CD1c-positive myeloid dendritic cell (primary cell): ENCODE data around the gene ITK.
"Not testable (repeated sequence)": the region's sequence is repeated elsewhere in the genome, so short reads cannot be mapped to it uniquely, and the experiment has no call there.

Experiments
- DNase-seq: peaks from one replicate; pipeline ENCODE4 v3.0.0-alpha.2; 2016; ENCODE audit errors: extremely low spot score

ITK gene

DNA sequence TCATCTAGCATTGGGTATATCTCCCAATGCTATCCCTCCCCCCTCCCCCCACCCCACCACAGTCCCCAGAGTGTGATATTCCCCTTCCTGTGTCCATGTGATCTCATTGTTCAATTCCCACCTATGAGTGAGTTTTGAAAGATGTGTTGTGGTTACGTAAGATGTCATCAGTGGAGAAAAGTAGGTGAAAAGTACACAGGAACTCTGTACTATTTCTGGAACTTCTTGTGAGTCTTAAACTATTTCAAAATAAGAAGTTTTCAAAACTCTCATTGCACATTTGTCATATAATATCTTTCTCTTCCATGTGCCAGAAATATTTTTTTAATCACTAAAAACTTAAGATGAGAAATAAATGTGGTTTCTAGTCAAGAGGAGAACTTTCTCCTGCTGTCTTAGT, 30.0 kb downstream of the ITK start:
- not testable (repeated sequence) for DNase-seq

DNA sequence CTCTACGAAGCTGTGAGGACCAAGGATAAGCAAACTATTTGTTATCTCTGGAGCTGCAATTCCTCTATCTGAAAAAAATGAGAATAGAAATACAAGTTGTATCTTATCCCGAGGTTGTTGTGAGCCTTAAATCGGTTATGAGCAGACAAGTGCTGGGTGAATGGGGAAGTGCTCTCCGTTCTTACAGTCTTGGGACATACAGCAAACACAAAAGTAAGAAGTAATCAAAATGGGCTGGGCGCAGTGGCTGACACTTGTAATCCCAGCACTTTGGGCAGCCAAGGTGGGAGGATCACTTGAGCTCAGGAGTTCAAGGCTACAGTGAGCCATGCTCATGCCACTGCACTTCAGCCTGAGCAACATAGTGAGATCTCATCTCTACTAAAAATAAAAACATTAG, 31.7 kb downstream of the ITK start:
- peak; percentile 32 for DNase-seq

DNA sequence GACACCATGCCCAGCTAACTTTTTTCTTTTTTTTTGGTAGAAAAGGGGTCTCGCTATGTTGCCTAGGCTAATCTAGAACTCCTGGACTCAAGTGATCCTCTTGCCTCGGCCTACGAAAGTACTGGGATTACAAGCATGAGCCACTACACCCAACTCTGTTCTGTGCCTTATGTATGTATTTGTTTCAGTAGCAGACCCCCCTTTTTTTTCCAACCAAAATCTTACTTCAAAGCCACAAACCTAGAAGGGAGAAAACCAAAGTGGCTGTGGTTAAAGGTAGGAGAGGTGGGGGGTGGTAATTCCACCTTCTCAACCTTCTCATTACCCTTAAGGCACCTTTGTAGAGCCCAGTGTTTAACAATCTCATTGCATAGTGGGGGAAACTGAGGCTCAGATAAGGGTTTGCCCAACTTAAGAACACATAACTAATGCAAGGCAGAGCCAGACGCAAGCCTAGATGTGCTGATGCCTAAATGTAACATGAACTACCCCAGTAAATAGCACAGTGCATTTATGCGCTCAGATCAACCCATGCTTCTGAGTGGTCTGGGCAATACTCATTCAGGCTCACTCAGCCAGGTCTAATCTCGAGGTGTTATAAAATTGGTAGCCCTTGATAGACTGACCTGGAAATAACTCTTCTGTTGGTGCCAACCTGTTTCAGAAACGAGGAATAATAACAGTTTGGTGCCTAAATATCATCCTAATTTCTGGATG, 33.0 kb downstream of the ITK start:
- DNase-seq = no peak

DNA sequence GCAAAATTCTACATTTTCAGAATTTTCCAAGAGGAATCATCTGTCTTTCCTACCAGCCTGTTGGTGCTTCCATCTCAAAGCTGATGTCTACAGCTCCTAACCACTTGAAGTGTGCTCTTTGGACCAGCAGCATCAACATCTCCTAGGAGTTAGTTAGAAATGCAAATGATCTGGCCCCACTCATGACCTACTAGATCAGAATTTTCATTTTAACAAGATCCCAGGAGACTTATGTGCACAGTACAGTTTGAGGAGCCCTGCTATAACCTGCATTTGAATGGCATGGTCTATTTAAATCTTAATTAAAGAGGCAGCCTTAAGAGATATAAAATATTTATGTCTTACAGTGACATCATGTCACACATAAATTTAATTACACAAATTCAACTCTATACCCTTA, 33.8 kb downstream of the ITK start:
- no peak for DNase-seq

DNA sequence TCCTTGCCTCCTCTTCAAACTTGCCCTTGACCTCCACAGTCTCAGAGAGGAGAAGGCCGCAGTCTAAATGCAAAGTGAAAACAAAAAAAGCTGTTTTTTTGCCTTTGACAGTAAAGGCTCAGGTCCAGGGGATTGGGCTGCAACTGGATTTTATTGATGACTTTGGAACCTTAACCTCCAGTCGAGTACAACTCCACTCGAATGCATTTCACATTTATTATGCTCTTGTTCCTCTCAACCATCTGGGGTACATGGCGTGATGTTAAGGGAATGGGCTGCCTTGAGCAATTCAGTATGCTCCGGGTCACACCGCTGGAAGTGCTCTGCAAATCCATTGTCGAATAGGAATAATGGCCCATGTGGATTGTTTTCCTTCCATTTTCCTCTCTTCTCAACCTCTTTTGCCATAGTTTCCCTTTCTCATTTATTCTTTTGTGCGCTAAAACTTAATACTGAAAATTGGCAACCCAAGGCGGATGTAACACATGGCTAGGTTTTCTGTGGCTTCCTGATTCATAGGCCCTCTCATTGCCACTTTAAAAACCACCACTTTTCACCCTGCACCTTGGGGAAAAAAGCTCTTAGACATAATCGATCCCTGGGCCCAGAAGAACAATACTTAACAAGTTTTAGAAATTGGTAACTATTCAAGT, 34.3 kb downstream of the ITK start:
- DNase-seq = no peak

DNA sequence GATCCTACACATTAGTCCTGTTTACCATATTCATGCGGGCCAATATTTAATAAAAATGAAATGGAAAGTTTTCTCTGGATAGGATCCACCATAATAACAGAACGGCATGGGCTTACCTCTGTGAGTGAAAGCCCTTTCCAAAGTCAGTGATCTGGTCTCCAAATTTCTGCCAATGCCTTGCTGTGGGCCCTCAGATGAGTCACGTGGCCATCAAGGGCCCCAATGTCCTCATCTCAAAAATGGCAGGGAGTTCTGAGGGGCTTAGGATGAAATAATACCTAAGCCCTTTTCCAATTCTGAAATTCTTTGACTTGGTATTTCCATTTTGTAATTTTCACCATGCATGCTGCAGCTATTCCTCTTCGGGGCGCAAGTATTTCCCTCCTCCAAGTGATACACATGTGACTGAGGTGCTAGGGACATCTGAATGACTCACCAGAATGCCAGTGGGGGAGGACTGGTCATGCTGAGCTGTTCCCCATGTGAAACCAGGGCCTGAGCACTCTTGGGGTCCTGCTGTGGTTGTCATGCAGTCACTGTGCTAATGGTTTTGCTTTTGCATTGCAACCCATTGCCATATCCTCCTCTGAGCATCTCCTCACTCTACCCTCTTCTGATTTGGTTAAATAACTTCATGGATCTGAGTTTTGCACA, 35.0 kb downstream of the ITK start:
- DNase-seq = no peak

DNA sequence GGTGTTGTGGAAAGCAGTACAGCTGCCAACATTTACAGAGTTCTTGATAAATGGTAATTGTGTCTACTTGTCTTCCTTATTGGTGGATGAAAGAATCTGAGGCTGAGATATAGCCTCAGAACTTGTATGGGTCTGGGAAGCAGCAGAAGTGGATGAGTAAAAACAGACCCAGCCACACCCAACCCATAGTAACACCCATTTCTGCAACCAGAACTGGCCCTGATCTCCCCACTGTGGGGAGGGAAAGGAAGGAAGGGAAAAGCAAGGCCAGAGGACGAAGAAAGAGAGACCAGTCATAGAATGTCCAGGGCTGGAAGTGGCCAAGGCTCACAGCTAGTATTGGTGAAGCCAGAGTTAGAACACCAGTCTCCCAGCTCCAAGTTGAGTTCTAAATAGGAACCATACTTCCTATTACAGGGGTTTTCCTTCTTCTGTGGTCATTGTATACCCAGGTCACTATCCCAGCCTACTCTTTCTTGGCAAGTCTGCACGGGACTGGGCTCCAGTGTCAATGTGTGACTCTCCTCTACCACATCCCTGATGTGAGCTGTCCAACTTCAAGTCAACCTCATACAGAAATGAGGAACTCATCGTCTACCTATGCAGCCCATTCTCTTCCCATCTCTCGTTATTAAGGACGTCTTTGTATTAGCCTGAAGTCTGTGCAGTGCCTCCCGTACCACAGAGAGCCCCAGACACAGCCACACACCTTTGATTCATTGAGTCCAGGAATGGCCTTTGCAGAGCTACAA, 35.9 kb downstream of the ITK start:
- DNase-seq = no peak

DNA sequence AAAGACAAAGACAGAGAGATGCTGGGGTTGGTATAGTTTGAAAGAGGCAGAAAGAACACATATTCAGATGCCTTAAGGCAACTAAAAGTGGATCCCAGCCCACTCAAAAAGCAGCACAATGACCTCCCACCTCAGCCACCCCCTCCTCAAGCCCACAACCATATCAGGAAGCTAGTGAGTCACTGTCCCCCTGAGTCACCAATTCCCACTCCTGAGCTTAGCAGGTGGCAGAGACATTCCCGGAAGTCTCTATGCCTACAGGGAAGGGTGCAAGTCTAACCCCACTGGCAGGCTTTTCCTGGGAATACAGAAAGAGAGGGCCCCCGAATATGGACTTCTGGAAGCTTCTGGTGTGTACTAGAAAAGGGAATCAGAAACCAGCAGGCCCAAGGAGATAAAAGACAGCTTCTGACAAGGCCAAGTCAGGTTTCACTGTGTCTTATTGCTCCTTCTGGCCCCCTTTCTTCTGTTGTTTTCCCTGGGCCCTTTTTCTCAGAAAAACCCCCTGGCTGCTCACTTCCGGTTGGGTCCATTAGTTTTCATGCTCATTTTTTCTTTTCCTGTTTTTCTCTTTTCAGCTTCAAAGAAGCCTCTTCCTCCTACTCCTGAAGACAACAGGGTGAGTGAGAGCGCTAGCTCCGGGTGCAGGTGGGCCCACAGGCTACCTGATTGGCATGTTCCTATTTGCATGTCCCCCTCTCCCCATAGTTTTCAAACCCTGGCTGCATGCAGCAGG, 36.8 kb downstream of the ITK start:
- DNase-seq = no peak

DNA sequence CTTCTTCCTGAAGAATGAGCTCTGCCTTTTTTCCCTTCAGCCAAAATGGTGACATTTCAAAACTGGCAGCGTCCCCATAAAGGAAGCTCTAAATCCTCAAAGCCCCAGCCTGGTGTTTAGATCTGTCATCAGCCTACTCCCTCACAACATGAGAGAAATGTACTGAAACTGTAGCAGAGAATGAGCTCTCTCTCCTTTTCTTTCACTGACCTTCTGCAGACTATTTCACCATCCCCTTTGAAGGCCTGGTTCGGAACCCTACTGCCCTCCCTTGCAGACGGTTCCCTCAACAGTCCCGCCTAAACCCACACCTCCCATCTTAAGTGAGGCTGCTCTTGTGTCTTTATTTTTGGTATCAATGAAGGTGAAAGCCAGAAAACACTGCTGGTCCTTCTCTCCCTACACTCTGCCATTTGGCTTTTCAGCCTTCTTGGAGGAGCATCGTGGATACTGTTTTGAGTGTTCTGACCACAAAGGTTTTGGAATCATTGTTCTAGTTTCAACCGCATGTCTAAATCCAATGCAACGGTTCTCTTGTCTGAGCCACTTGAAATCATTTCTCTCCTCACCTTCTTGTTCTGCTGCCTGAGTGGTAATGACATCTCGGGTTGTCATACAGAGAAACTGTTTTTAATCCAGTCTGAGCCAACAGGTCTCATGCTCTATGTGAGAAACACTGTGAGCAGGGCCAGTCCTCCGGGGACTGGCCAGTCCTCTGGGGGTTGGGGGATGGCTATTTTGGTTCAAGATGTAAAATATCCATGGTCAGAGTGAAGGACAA, 39.0 kb downstream of the ITK start:
- no peak for DNase-seq

DNA sequence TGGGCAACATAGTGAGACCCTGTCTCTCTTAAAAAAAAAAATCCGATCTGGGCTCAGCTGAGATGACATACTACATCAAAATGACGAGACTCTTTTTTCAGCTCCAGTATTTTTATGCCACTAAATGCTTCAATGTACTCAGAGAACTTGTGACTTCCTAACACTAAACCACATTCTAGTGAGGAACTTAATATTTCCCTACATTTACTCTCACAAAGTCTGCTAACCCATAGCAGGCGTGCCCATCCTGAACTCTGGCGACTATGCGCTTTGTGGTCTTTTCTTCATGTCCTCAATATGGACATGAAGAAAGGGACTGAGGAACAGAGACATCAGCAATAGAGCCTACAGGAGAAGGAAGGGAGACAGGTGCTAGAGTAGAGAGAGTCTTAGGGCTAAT, 41.3 kb downstream of the ITK start:
- no peak for DNase-seq

DNA sequence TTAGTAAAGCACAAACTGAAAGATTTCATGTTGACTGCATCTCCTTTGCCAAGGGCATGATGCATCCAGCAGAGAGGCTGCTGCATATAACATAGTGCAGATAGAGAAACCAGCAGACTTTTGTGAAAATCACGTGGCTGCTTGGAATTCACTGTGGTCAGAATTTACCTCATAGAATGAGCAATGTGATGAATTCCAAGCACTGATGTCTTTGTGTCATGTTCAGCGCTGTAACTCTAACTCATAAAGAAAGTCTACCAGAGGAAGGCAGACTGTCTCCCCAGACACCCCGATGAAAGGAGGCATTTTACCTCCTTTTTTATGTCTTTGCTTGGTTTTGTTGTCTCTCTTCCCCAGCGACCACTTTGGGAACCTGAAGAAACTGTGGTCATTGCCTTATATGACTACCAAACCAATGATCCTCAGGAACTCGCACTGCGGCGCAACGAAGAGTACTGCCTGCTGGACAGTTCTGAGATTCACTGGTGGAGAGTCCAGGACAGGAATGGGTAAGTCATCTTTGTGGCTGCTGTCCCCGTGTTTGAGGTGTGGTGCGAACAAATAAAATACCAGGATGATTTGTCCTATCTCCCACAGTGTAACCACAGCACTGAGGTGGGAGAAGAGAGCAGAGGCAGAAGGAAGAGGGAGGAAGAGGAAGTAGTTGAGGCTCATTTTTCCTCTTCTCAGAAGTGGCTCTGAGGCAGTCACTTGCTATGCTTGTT, 42.0 kb downstream of the ITK start:
- DNase-seq = peak; percentile 13

DNA sequence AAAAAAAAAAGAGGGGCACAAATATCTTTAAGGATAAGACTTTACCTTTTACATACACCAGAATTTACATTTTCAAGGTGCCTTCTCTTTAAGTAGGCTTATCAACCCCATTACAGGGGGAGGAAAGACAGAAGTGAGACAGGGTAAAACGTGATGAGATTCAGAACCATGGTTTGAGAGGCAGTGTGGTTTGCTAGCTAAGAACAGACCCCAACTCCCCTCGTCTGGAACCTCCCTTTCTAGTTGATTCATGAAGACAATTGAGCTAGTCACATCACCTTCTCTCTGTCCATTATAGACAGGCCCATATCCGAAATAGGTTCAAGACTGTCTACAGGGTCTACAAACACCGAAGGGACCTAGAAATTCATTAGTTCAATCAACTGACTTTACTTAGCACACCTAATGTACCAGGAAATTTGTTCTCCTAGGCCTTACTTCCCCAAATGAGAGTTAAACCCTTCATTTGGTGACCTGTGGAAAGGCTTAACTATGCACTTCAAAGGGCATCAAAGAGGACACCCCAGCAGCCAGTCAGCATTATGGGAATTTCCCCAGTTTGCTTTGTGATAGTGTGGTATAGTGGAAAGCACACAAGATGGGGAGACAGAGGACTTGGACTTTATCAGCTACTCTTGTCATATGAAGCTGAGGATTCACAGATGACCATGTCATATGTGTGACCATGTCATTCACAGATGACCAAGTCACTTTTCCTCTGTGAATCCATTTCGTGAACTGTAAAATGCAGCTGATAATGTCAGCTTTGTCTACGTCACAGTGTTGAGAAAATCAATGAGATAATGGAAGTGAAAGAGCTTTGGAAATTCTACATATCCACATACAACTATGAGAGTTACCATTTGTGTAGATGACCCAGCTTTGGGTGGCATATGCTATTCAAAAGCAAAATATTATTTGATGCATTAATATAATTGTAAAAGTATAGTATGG, 45.1 kb downstream of the ITK start:
- DNase-seq = no peak

DNA sequence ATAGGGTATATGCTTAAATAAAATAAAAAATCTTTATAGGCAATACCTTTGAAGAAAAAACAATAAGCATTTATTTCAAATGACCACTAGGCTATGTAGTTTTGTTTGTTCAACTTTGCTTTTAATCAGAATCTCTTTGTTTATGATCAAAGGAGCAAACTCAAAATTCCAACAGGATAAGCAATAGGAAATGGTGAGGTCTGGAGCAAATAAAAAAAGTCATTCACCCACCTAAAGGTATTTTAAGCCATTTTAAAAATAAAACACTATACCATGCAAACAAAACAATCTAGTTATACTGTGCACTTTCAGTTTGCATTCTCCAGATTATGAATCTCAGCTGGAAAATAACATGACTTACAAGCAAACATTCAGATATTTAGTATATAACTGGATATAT, 50.0 kb downstream of the ITK start:
- DNase-seq = no peak

DNA sequence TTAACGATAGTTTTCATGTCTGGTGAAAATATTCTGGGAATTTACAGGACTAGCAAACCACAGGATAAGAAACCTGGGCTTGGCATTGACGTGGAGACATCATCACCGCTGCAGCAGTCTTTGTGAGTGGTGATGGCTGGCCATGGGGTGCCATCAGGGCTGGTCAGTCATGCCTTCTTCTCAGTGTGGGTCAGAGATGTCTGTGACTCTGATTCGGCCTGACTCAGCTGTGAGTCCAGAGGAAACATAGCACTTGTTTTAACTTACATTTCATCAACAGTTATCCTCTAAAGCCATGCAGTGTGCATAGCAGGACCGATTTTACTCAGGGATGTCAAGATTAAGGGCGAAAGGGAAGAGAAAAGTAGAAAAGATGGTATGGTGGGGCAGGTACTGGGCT, 52.1 kb downstream of the ITK start:
- DNase-seq = no peak

DNA sequence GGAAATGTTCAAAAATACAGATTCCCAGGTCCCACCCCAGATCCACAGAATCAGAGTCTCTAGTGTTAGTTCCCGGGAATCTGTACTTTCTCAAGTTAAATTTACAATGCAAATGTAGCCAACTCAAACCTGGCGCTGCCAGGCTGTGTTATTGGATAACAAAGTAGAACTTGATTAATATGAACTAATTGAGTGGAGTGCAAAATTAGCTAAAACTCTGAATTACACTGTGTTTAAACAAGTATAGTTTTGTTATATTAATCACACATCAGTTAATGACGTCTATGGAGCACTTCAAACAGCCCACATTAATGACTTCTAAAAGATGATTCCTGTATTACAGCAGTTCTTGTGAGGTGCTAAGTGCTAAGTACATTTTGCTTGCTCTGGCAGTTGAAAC, 52.9 kb downstream of the ITK start:
- DNase-seq = no peak

DNA sequence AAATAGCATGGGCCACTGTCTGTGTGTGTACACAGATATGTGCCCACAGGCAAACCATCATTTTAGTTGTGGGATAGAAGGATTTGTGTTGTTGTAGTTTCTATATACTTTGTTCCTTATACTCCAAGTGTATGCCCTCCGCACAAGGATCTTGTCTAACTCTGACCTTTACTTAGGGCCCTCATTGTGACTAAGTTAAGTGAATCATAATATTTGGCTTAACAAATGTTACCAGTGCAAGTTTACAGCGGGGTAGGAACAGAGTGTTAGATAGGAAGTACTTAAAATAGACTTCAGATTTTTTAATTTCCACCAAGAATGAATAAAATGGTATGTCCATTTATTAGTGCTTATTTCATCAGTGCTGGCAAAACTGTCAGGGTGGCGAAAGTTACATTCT, 55.8 kb downstream of the ITK start:
- DNase-seq = no peak

DNA sequence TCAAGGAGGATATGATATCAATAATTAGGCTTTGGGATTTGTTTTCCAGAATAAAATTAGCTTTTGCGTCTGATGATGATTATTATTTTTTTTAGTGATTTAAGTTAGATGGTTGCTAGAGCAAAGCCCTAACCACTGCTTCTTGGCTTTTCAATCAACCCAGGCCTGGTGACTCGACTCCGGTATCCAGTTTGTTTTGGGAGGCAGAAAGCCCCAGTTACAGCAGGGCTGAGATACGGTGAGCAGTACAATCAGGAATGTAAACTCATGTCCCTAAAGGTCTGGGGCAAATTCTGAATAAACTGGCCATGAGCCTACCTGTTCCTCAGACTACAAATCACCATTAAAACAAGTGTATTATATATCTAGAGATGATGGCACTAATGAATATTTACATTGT, 60.8 kb downstream of the ITK start:
- DNase-seq = no peak

DNA sequence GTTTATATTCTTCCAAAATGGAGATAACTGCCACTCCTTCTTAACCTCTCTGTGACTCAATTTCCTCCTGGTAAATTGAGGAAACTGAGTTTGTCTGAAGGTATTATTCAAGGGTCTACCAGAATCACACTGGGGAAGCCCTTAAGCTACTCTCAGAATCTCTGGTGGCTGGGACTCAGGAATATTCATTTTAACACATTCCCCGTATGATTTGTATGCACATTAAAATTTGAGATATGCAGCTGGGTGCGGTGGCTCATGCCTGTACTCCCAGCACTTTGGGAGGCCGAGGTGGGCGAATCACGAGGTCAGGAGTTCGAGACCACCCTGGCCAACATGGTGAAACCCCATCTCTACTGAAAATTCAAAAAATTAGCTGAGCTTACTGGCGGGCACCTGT, 64.1 kb downstream of the ITK start:
- not testable (repeated sequence) for DNase-seq

DNA sequence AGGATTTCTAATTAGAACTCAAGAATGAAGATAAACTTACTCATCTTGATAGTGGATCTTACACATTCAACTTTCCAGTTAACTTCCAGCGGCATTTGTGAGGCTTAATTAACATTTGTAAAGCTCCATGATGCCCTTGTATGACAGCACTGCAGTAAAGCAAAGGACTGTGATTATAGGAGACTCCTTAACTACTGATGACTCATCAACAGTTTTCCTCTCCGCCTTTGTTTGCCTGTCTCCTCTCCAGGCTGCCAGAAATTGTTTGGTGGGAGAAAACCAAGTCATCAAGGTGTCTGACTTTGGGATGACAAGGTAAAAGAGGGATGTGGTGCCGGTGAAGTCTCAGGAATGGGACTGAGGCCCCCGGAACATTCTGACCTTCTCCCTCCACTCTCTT, 64.8 kb downstream of the ITK start:
- no peak for DNase-seq
